DND-41 (cell line): ENCODE results near the gene ABCB9.

Source experiments
- ATAC-seq: fragments of 200-7000 bp; cut with Tn5 transposase; 3 replicates; pipeline ENCODE4 v1.9.1; 2021; ENCODE audit warnings: low read depth; ENCODE audit not compliant: insufficient read depth
- DNase-seq: peaks from one replicate; pipeline ENCODE4 v3.0.0-alpha.2; 2020
- H2AFZ ChIP-seq: 2 replicates; pipeline ENCODE4 v1.6.0; 2012; ENCODE audit warnings: low read depth, low read length
- H3K27ac ChIP-seq: 2 replicates; pipeline ENCODE4 v1.5.1; 2012; ENCODE audit warnings: low read length, inconsistent platforms
- H3K27me3 ChIP-seq: fragments of 200-600 bp; sonication (generic); 2 replicates; pipeline ENCODE4 v1.6.0; 2012; ENCODE audit warnings: low read length, mild to moderate bottlenecking, inconsistent platforms; ENCODE audit not compliant: insufficient read depth, poor library complexity
- H3K36me3 ChIP-seq: 2 replicates; pipeline ENCODE4 v1.5.1; 2012; ENCODE audit warnings: low read length, inconsistent platforms; ENCODE audit not compliant: insufficient read depth
- H3K4me1 ChIP-seq: 2 replicates; pipeline ENCODE4 v1.5.1; 2012; ENCODE audit warnings: mild to moderate bottlenecking, low read length; ENCODE audit not compliant: insufficient read depth
- H3K4me2 ChIP-seq: 2 replicates; pipeline ENCODE4 v1.6.0; 2012; ENCODE audit warnings: mild to moderate bottlenecking, moderate library complexity, low read length, inconsistent platforms; ENCODE audit not compliant: insufficient read depth
- H3K4me3 ChIP-seq, 2 experiments: fragments of 200-600 bp in 1 of 2; shearing (Covaris generic) in 1 of 2; 2 replicates each; pipeline ENCODE4 v1.5.1; 2012 to 2016; ENCODE audit warnings: inconsistent platforms in 2 of 2, low read length in 2 of 2, mild to moderate bottlenecking in 2 of 2, low read depth in 1 of 2, moderate library complexity in 1 of 2
- H3K79me2 ChIP-seq: 2 replicates; pipeline ENCODE4 v1.6.0; 2012; ENCODE audit warnings: low read length, inconsistent platforms; ENCODE audit not compliant: insufficient read depth
- H3K9ac ChIP-seq: 2 replicates; pipeline ENCODE4 v1.6.0; 2012; ENCODE audit warnings: low read depth, mild to moderate bottlenecking, inconsistent platforms, low read length, moderate library complexity
- H3K9me3 ChIP-seq: 2 replicates; pipeline ENCODE4 v1.5.1; 2012; ENCODE audit warnings: low read length, moderate library complexity, mild to moderate bottlenecking, inconsistent platforms; ENCODE audit not compliant: insufficient read depth, severe bottlenecking
- H4K20me1 ChIP-seq: 2 replicates; pipeline ENCODE4 v1.6.0; 2012; ENCODE audit warnings: low read length; ENCODE audit not compliant: insufficient read depth
- EZH2 ChIP-seq: IDR thresholded peaks from 3 replicates; pipeline ENCODE4 v1.6.1; 2012; ENCODE audit warnings: borderline replicate concordance, low read depth, mild to moderate bottlenecking, moderate library complexity, low read length, inconsistent platforms; ENCODE audit not compliant: severe bottlenecking
- TF ChIP-seq, protein P1 (sequence below): IDR thresholded peaks from 2 replicates; pipeline ENCODE4 v1.5.1; 2012; ENCODE audit warnings: borderline replicate concordance, low read length, moderate library complexity, mild to moderate bottlenecking; ENCODE audit not compliant: poor library complexity, severe bottlenecking; ENCODE audit errors: extremely low read depth

ABCB9 gene

DNA sequence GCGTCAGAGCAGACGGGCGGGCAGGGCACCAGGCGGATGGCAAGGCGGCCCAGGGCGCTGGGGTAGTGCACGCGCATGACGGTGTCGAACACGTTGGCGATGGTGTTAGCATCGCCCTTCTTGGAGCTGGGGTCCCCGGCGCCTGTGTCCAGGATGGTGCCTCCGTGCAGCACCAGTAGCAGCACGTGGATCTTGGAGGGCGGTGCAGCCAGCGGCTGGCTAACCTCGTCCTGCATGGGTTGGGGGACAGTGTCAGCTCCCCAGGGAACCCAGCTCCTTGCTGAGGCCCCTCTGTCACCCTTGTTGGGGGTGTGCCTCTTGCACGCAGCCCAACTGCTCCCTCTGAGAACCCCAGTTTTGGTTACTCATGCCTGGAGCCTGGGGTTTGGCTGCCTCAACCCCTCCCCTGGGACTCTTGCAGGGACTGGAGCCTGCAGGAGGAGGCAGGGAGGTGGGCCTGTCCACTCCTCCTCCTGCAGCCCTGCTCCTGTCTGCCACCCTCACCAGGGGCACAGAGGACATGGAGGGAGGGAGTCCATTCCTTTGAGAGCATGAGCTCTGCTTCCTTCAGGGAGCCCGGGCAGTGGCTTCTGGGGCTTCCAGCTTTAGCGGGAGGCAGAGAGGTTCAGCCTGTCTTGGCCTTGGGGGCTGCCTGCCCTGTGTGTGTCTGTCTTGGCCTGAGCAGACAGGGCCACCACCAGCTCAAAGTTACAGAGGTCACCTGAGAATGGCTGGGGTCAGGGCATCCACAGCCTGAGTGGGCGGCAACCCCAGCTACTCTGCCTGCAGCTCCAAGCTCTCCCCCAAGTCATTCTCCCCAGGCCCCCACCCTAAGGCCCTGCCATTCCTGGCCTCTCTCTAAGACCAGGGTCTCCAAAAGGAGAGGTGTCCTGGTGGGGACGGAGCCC is 31.3 kb upstream of the ABCB9 start:
- no peaks in the 10 kb centered on the region for H3K9me3 ChIP-seq
- no peaks in the 10 kb centered on the region for H3K36me3 ChIP-seq
- no peaks in the 10 kb centered on the region for H3K4me1 ChIP-seq
- H3K4me2 ChIP-seq = no peak overlapping the region
- DNase-seq (no peak), ATAC-seq (no peak)
- H3K4me3 ChIP-seq = no peak overlapping the region
- no peaks in the 10 kb centered on the region for H3K79me2 ChIP-seq
- no peak overlapping the region for H3K27ac ChIP-seq
- TF ChIP-seq, protein P1, sequence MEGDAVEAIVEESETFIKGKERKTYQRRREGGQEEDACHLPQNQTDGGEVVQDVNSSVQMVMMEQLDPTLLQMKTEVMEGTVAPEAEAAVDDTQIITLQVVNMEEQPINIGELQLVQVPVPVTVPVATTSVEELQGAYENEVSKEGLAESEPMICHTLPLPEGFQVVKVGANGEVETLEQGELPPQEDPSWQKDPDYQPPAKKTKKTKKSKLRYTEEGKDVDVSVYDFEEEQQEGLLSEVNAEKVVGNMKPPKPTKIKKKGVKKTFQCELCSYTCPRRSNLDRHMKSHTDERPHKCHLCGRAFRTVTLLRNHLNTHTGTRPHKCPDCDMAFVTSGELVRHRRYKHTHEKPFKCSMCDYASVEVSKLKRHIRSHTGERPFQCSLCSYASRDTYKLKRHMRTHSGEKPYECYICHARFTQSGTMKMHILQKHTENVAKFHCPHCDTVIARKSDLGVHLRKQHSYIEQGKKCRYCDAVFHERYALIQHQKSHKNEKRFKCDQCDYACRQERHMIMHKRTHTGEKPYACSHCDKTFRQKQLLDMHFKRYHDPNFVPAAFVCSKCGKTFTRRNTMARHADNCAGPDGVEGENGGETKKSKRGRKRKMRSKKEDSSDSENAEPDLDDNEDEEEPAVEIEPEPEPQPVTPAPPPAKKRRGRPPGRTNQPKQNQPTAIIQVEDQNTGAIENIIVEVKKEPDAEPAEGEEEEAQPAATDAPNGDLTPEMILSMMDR = no peak
- TF ChIP-seq EZH2 = no peak
- H2AFZ ChIP-seq = no peak overlapping the region
- H3K9ac ChIP-seq = no peak overlapping the region
- H3K27me3 ChIP-seq = no peaks in the 10 kb centered on the region
- H4K20me1 ChIP-seq = no peaks in the 10 kb centered on the region; the same call in 1 of the 2 replicates

DNA sequence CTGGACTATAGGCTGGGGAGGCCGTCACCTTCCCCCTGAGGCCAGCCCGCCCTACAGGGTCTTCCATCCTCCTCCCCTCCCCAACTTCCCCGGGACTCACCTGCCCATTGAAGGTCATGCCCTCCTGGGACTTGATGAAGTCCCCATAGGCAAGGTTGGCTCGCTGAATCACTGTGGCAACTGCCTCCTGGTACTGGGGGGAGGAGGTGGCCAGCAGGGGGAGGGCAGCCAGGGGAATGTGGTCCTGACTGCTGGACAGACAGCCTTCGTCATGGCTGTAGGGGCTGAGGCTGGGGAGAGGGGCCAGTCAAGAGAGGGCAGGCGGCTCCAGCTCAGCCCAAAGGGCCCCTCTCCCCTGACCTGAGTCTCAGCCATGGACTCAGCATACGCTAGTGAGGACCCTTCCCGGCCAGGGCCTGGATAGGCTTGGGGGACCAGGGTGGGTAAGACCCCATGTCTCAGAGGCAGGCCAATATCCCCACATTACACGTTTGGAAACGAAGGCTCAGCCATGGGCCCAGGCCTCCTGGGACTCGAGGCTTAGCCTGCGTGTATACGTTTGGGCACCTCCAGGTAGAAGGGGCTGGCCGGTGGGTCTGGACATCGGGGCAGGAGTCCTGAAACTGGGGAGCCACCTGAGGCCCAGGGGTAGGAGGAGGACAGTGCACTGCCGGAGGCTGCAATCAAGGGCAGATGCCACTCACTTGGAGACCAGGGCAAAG is 30.5 kb upstream of the ABCB9 start:
- DNase-seq (no peak), ATAC-seq (no peak)
- Histone ChIP-seq H3K79me2 (no peaks in the 10 kb centered on the region), H3K4me1 (no peaks in the 10 kb centered on the region), H4K20me1 (no peaks in the 10 kb centered on the region; the same call in 1 of the 2 replicates), H3K27me3 (no peaks in the 10 kb centered on the region), H3K27ac (no peak overlapping the region), H3K9me3 (no peaks in the 10 kb centered on the region), H3K9ac (no peak overlapping the region), H3K4me3 (no peak overlapping the region), H3K4me2 (no peak overlapping the region), H3K36me3 (no peaks in the 10 kb centered on the region), H2AFZ (no peak overlapping the region)
- TF ChIP-seq, protein P1 = no peak
- no peak for TF ChIP-seq EZH2

DNA sequence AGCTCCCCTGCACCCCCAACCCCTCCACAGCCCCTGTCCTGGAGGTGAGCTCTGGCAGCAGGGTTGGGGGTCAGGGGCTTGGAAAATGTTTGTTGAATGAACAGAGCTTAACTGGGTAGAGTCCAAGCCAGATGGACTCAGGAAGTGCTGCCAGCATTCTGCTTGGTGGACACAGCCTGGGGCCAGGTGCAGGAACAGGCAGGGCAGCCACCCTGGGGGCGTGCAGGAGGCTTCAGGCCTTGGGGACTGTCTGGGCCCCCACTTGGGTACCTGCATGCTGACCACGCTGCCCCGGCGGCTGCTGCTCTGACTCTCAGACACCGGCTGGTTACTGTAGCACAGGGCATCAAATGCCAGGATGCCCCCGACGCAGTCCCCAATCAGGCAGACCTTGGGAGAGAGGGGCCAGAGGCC is 29.9 kb upstream of the ABCB9 start:
- H3K27ac ChIP-seq = no peak overlapping the region
- H4K20me1 ChIP-seq = no peaks in the 10 kb centered on the region; the same call in 1 of the 2 replicates
- H3K9me3 ChIP-seq = no peaks in the 10 kb centered on the region
- ATAC-seq (no peak), DNase-seq (no peak)
- no peak overlapping the region for H2AFZ ChIP-seq
- H3K4me2 ChIP-seq = no peak overlapping the region
- H3K9ac ChIP-seq = no peak overlapping the region
- TF ChIP-seq EZH2 = no peak
- TF ChIP-seq, protein P1 = no peak
- no peak overlapping the region for H3K4me3 ChIP-seq
- no peaks in the 10 kb centered on the region for H3K27me3 ChIP-seq
- H3K4me1 ChIP-seq = no peaks in the 10 kb centered on the region
- H3K79me2 ChIP-seq = no peaks in the 10 kb centered on the region
- H3K36me3 ChIP-seq = no peaks in the 10 kb centered on the region
